ENCODE measurements around the gene VAT1L.

GRCh38 chr16:77790009-77790372, 1.6 kb downstream of the VAT1L start:
- TF ChIP-seq CTCF (IDR thresholded peaks at IDR 0.05; ENCODE audit: low read length) (no peak), EZH2 (IDR thresholded peaks at IDR 0.05; ENCODE audit: borderline replicate concordance, low read length) (no peak)

All from OCI-LY1 (cell line).